ENCODE measurements around the gene MORC3.
"Not testable (repeated sequence)": the region's sequence is repeated elsewhere in the genome, so short reads cannot be mapped to it uniquely, and the experiment has no call there.

Gene MORC3

GRCh38 chr21:36321325-36322082 lies 1.5 kb downstream of the MORC3 start:
- DNase-seq (ENCODE audit: low read depth, low spot score): peak; percentile 38

GRCh38 chr21:36322083-36322424 lies 2.1 kb downstream of the MORC3 start:
- no peak for DNase-seq (ENCODE audit: low read depth, low spot score)

- no peak for DNase-seq (ENCODE audit: low read depth, low spot score)
Observed at GRCh38 chr21:36323032-36323431, 3.0 kb downstream of the MORC3 start.

GRCh38 chr21:36325373-36326010 lies 5.5 kb downstream of the MORC3 start:
- peak; percentile 14 for DNase-seq (ENCODE audit: low read depth, low spot score)

- peak; percentile 70 for DNase-seq (ENCODE audit: low read depth, low spot score)
Observed at GRCh38 chr21:36330904-36331303, 10.9 kb downstream of the MORC3 start.

GRCh38 chr21:36337099-36337509 lies 17.1 kb downstream of the MORC3 start:
- DNase-seq (ENCODE audit: low read depth, low spot score): peak; percentile 16

GRCh38 chr21:36338975-36339374 lies 19.0 kb downstream of the MORC3 start:
- DNase-seq (ENCODE audit: low read depth, low spot score): no peak

- DNase-seq (ENCODE audit: low read depth, low spot score): not testable (repeated sequence)
Observed at GRCh38 chr21:36342581-36342980, 22.6 kb downstream of the MORC3 start.

- DNase-seq (ENCODE audit: low read depth, low spot score): no peak
Observed at GRCh38 chr21:36344931-36345330, 24.9 kb downstream of the MORC3 start.

- peak; percentile 11 for DNase-seq (ENCODE audit: low read depth, low spot score)
Observed at GRCh38 chr21:36347278-36347961, 27.4 kb downstream of the MORC3 start.

- DNase-seq (ENCODE audit: low read depth, low spot score): no peak
Observed at GRCh38 chr21:36347962-36348328, 27.9 kb downstream of the MORC3 start.

- DNase-seq (ENCODE audit: low read depth, low spot score): no peak
Observed at GRCh38 chr21:36349315-36349714, 29.3 kb downstream of the MORC3 start.

GRCh38 chr21:36350282-36350910 lies 30.4 kb downstream of the MORC3 start:
- peak; percentile 52 for DNase-seq (ENCODE audit: low read depth, low spot score)

- no peak for DNase-seq (ENCODE audit: low read depth, low spot score)
Observed at GRCh38 chr21:36354918-36355680, 35.1 kb downstream of the MORC3 start.

GRCh38 chr21:36355868-36356267 lies 35.9 kb downstream of the MORC3 start:
- DNase-seq (ENCODE audit: low read depth, low spot score): no peak

GRCh38 chr21:36359185-36359584 lies 39.2 kb downstream of the MORC3 start:
- no peak for DNase-seq (ENCODE audit: low read depth, low spot score)

GRCh38 chr21:36369064-36369685 lies 49.2 kb downstream of the MORC3 start:
- DNase-seq (ENCODE audit: low read depth, low spot score): no peak

- DNase-seq (ENCODE audit: low read depth, low spot score): no peak
Observed at GRCh38 chr21:36375994-36376393, 56.0 kb downstream of the MORC3 start.

GRCh38 chr21:36377391-36377842 lies 57.4 kb downstream of the MORC3 start:
- no peak for DNase-seq (ENCODE audit: low read depth, low spot score)

GRCh38 chr21:36379251-36379650 lies 59.3 kb downstream of the MORC3 start:
- no peak for DNase-seq (ENCODE audit: low read depth, low spot score)
